ENCODE data around the gene ZNF275. TPM values are rescaled to one million over a fixed set of nuclear protein-coding genes. Genes with fewer than 3 reads are reported as not detected.

ZNF275 gene
- total RNA-seq, 1 experiment from 2014 or later = 9.8 TPM

- H3K27ac Mint-ChIP-seq = no peak overlapping the region
- TF ChIP-seq TCF7 (CRISPR knock-in tag; IDR thresholded peaks at IDR 0.05; ENCODE audit: low read depth) = no peak
- TF ChIP-seq ATF3 (CRISPR knock-in tag; conservative IDR thresholded peaks at IDR 0.05) = no peak
- no peak for TF ChIP-seq ATF1 (CRISPR knock-in tag; IDR thresholded peaks at IDR 0.05)
- TF ChIP-seq PRDM15 (CRISPR knock-in tag; IDR thresholded peaks at IDR 0.05) = no peak
- TF ChIP-seq MAX (CRISPR knock-in tag; IDR thresholded peaks at IDR 0.05) = no peak
- TF ChIP-seq FOXP4 (CRISPR knock-in tag; IDR thresholded peaks at IDR 0.05) = no peak
- no peak for TF ChIP-seq CREB1 (CRISPR knock-in tag; IDR thresholded peaks at IDR 0.05)
- TF ChIP-seq HMGXB4 (CRISPR knock-in tag; IDR thresholded peaks at IDR 0.05) = no peak
- TF ChIP-seq USF1 (CRISPR knock-in tag; IDR thresholded peaks at IDR 0.05) = no peak
- TF ChIP-seq ZNF425 (CRISPR knock-in tag; conservative IDR thresholded peaks at IDR 0.05) = no peak
- ChIA-PET POLR2A (no interaction called here), CTCF (no interaction called here)
- peaks cover 17% of the 10 kb centered on the region for H3K36me3 Mint-ChIP-seq
- DNase-seq (ENCODE audit: low spot score) = no peak
- peaks cover 17% of the 10 kb centered on the region for H3K4me1 Mint-ChIP-seq
- H3K9me3 Mint-ChIP-seq = no peaks in the 10 kb centered on the region
- no peak for ATAC-seq
- H3K27me3 Mint-ChIP-seq (ENCODE audit: low read depth) = no peaks in the 10 kb centered on the region
- H3K4me3 Mint-ChIP-seq = peak overlapping the region; percentile 72; the same call in 1 of the 2 replicates
These were observed 2.4 kb downstream of the ZNF275 start for GRCh38 chrX:153336121-153336894.

- ATAC-seq (no peak), DNase-seq (ENCODE audit: low spot score) (no peak)
- H3K4me1 Mint-ChIP-seq = peaks cover 17% of the 10 kb centered on the region
- ChIA-PET POLR2A (no interaction called here), CTCF (interaction anchor here (0.6 kb wide), 1 partner anchor 75 kb away, joined by 3 read pairs; the partner anchor contains the start of gene ZFP92)
- TF ChIP-seq TCF7 (CRISPR knock-in tag; IDR thresholded peaks at IDR 0.05; ENCODE audit: low read depth) = no peak
- TF ChIP-seq CDX4 (CRISPR knock-in tag; IDR thresholded peaks at IDR 0.05; ENCODE audit: borderline replicate concordance) = no peak
- no peak for TF ChIP-seq MAX (CRISPR knock-in tag; IDR thresholded peaks at IDR 0.05)
- TF ChIP-seq IRF1 (CRISPR knock-in tag; IDR thresholded peaks at IDR 0.05) = no peak
- TF ChIP-seq RELA (CRISPR knock-in tag; IDR thresholded peaks at IDR 0.05; ENCODE audit: borderline replicate concordance) = no peak
- TF ChIP-seq GTF2I (CRISPR knock-in tag; conservative IDR thresholded peaks at IDR 0.05) = no peak
- no peak for TF ChIP-seq ZMAT4 (CRISPR knock-in tag; IDR thresholded peaks at IDR 0.05)
- no peak for TF ChIP-seq ZNF281 (CRISPR knock-in tag; IDR thresholded peaks at IDR 0.05)
- no peak overlapping the region for H3K27ac Mint-ChIP-seq
- no peaks in the 10 kb centered on the region for H3K9me3 Mint-ChIP-seq
- H3K36me3 Mint-ChIP-seq = peaks cover 17% of the 10 kb centered on the region
- no peak overlapping the region for H3K4me3 Mint-ChIP-seq
- H3K27me3 Mint-ChIP-seq (ENCODE audit: low read depth) = no peaks in the 10 kb centered on the region
These were observed 3.0 kb downstream of the ZNF275 start for GRCh38 chrX:153336988-153337387.

Measured in WTC11 (cell line).